Measurements from ENCODE around the gene CCDC59. TPM values are rescaled to one million over a fixed set of nuclear protein-coding genes. Genes with fewer than 3 reads are reported as not detected.

Gene CCDC59
- total RNA-seq, 1 experiment from 2014 or later = 57.0 TPM

DNA sequence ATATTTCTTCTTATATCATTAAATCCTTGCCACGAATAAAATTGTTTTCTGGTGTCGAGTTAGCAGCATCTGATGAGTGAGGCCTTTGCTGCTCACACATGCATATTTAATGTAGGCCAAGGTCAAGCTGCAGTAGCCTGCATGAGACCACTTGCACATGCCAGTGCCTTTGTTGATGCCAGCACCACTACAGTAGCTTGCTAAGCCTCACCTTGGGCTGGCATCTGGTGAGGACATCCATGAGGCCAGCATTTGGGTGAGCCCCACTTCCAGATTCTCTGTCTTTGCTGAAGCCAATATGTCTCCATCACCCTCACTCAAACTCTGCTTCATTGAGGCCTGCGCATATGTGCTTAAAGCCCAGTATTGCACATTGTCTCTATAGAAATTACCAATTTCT is 8.0 kb downstream of the CCDC59 start:
- ChIA-PET CTCF (no interaction called here), POLR2A (no interaction called here)
- H3K4me1 Mint-ChIP-seq (ENCODE audit: low read depth, unreplicated experiment) = no peaks in the 10 kb centered on the region

DNA sequence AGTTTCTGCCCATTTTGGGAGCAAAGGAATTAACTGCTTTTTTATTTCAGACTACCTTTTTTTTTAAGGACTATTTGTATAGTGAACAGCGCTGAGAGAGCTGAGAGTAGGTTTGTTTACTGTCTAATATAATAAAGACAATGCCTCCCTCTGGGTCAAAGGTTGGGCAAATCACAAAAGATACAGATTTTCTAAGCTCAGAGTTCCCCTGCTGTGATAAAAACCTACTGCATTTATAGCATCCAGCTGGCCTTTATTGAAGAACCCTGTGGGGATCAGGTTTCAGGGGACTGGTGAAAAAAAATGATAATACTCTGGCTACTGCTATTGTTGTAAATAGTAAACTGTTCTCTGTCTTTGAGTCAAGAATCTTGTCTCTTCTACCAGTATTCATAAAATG is 28.7 kb downstream of the CCDC59 start:
- Histone ChIP-seq H3K9me3 (no peaks in the 10 kb centered on the region), H3K4me3 (ENCODE audit: low read depth, low read length) (no peak overlapping the region), H3K4me1 (no peaks in the 10 kb centered on the region), H3K36me3 (ENCODE audit: control insufficient read depth, insufficient read depth, low read length) (no peaks in the 10 kb centered on the region), H3K27me3 (replicated peaks; ENCODE audit: control insufficient read depth, insufficient read depth, low read length) (no peaks in the 10 kb centered on the region)
- intact Hi-C loops (cut with micrococcal nuclease; ENCODE audit: unreplicated experiment) = loop anchor here (10.0 kb wide), 1 partner anchor 315 kb away; no protein-coding TSS in a partner anchor
- Mint-ChIP-seq H3K4me3 (ENCODE audit: unreplicated experiment) (no peak overlapping the region), H3K36me3 (ENCODE audit: insufficient read depth, unreplicated experiment) (no peaks in the 10 kb centered on the region), H3K27ac (ENCODE audit: unreplicated experiment) (no peak overlapping the region), H3K9me3 (ENCODE audit: unreplicated experiment) (no peaks in the 10 kb centered on the region), H3K27me3 (ENCODE audit: insufficient read depth, unreplicated experiment) (no peaks in the 10 kb centered on the region), H3K4me1 (ENCODE audit: low read depth, unreplicated experiment) (no peaks in the 10 kb centered on the region)
- POLR2A ChIA-PET = no interaction called here
- DNase-seq = no peak
- CTCF ChIA-PET = interaction anchor here (1.2 kb wide), 1 partner anchor 29 kb away, joined by 4 read pairs; the partner anchor contains the start of genes CCDC59 and METTL25
- BruUV-seq (replicated peaks) = no TSS peak
- TF ChIP-seq, protein P1, sequence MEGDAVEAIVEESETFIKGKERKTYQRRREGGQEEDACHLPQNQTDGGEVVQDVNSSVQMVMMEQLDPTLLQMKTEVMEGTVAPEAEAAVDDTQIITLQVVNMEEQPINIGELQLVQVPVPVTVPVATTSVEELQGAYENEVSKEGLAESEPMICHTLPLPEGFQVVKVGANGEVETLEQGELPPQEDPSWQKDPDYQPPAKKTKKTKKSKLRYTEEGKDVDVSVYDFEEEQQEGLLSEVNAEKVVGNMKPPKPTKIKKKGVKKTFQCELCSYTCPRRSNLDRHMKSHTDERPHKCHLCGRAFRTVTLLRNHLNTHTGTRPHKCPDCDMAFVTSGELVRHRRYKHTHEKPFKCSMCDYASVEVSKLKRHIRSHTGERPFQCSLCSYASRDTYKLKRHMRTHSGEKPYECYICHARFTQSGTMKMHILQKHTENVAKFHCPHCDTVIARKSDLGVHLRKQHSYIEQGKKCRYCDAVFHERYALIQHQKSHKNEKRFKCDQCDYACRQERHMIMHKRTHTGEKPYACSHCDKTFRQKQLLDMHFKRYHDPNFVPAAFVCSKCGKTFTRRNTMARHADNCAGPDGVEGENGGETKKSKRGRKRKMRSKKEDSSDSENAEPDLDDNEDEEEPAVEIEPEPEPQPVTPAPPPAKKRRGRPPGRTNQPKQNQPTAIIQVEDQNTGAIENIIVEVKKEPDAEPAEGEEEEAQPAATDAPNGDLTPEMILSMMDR (IDR thresholded peaks at IDR 0.05; ENCODE audit: insufficient read depth in 1 of 2, low read depth in 1 of 2, low read length in 1 of 2, severe bottlenecking in 1 of 2, unreplicated experiment in 1 of 2) = no peak

More for the DNA sequence above, 8.0 kb downstream of the CCDC59 start:
- no peaks in the 10 kb centered on the region for H3K27me3 ChIP-seq (replicated peaks; ENCODE audit: control insufficient read depth, insufficient read depth, low read length)
- peaks cover 19% of the 10 kb centered on the region for H3K36me3 Mint-ChIP-seq (ENCODE audit: insufficient read depth, unreplicated experiment)
- no peaks in the 10 kb centered on the region for H3K4me1 ChIP-seq
- H3K36me3 ChIP-seq (ENCODE audit: control insufficient read depth, insufficient read depth, low read length) = peaks cover 2% of the 10 kb centered on the region; the same call in 1 of the 2 replicates
- TF ChIP-seq, protein P1 (IDR thresholded peaks at IDR 0.05; ENCODE audit: insufficient read depth in 1 of 2, low read depth in 1 of 2, low read length in 1 of 2, severe bottlenecking in 1 of 2, unreplicated experiment in 1 of 2) = no peak
- H3K4me3 Mint-ChIP-seq (ENCODE audit: unreplicated experiment) = no peak overlapping the region
- no peak for DNase-seq
- intact Hi-C loops (cut with micrococcal nuclease; ENCODE audit: unreplicated experiment) = no loop called here
- H3K27ac Mint-ChIP-seq (ENCODE audit: unreplicated experiment) = no peak overlapping the region
- H3K27me3 Mint-ChIP-seq (ENCODE audit: insufficient read depth, unreplicated experiment) = no peaks in the 10 kb centered on the region
- no TSS peak for BruUV-seq (replicated peaks)
- no peaks in the 10 kb centered on the region for H3K9me3 Mint-ChIP-seq (ENCODE audit: unreplicated experiment)
- H3K4me3 ChIP-seq (ENCODE audit: low read depth, low read length) = no peak overlapping the region
- H3K9me3 ChIP-seq = no peaks in the 10 kb centered on the region

DNA sequence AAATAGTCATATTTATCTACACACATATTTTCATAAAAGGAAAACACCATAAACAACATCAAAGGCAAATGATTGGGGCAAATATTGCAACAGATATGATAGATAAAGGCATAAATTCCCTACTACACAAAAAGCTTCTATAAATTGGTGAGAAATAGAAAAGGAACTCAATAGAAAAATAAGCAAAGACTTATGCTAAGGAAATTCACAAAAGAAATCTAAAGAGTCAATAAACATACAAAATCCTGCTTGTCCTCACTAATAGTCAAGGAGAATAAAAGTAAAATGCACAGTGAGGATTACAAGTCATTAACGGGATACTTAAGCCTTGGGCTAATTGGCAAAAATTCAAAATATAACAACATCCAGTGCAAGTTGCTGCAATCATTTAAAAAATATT is 30.3 kb downstream of the CCDC59 start:
- Mint-ChIP-seq H3K4me3 (ENCODE audit: unreplicated experiment) (no peak overlapping the region), H3K36me3 (ENCODE audit: insufficient read depth, unreplicated experiment) (no peaks in the 10 kb centered on the region), H3K4me1 (ENCODE audit: low read depth, unreplicated experiment) (no peaks in the 10 kb centered on the region), H3K27ac (ENCODE audit: unreplicated experiment) (no peak overlapping the region), H3K9me3 (ENCODE audit: unreplicated experiment) (no peaks in the 10 kb centered on the region), H3K27me3 (ENCODE audit: insufficient read depth, unreplicated experiment) (no peaks in the 10 kb centered on the region)
- POLR2A ChIA-PET = no interaction called here
- H3K9me3 ChIP-seq = no peaks in the 10 kb centered on the region
- no TSS peak for BruUV-seq (replicated peaks)
- DNase-seq = no peak
- CTCF ChIA-PET = no interaction called here
- intact Hi-C loops (cut with micrococcal nuclease; ENCODE audit: unreplicated experiment) = loop anchor here (1.0 to 10.0 kb wide), 3 partner anchors 313 to 684 kb away; no protein-coding TSS in a partner anchor
- TF ChIP-seq, protein P1 (IDR thresholded peaks at IDR 0.05; ENCODE audit: insufficient read depth in 1 of 2, low read depth in 1 of 2, low read length in 1 of 2, severe bottlenecking in 1 of 2, unreplicated experiment in 1 of 2) = no peak
- no peaks in the 10 kb centered on the region for H3K36me3 ChIP-seq (ENCODE audit: control insufficient read depth, insufficient read depth, low read length)
- H3K4me1 ChIP-seq = no peaks in the 10 kb centered on the region
- H3K27me3 ChIP-seq (replicated peaks; ENCODE audit: control insufficient read depth, insufficient read depth, low read length) = no peaks in the 10 kb centered on the region
- H3K4me3 ChIP-seq (ENCODE audit: low read depth, low read length) = no peak overlapping the region

All from Caco-2 (cell line).